Stimulated activated CD8-positive, alpha-beta memory T cell treated with anti-CD3 and anti-CD28 coated beads, Interleukin-4, amount 100 ng/mL, for 24 hours (primary cell): ENCODE results near the gene PFDN2.
"Not testable (repeated sequence)": the region's sequence is repeated elsewhere in the genome, so short reads cannot be mapped to it uniquely, and the experiment has no call there.

Experiments
- DNase-seq: peaks from one replicate; pipeline ENCODE4 v3.0.0-alpha.2; 2020; ENCODE audit warnings: low read depth

PFDN2 gene

DNA sequence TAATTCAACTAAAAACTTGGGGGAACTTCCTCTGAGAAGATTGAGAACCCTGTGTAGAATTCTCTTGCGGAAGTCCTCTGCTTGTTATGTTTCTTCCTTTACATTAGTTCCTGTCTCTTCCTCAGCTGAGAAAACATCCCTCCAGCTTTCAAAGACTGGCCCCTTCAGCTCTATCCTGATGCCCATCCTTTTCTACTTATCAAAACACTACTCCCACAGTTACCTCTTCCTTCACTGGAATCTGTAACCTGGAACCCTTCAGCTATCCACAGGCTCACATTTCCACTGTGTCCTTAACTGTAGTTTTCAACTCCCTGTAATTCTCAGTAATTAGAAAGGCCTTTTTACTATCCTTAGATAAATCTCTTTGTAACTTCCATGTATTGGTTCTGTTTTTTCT, 20.6 kb upstream of the PFDN2 start:
- no peak for DNase-seq

DNA sequence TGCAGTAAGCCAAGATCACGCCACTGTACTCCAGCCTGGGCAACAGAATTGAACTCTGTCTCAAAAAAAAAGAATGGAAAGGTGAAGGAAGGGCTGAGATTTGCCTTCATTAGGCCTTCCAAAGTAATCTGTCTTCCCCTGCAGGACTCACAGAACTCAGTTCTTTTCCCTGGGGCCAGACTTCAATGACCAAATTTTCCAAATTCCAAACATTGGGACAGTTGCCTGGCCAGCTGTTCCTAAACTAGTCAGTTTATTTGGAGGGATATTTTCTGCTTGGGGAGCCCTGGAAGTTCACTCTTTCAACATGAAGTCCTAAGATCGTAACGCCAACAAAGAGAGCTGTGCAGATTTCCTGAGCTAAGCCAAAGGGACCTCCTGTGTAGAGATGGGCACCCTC, 20.0 kb upstream of the PFDN2 start:
- DNase-seq: no peak

DNA sequence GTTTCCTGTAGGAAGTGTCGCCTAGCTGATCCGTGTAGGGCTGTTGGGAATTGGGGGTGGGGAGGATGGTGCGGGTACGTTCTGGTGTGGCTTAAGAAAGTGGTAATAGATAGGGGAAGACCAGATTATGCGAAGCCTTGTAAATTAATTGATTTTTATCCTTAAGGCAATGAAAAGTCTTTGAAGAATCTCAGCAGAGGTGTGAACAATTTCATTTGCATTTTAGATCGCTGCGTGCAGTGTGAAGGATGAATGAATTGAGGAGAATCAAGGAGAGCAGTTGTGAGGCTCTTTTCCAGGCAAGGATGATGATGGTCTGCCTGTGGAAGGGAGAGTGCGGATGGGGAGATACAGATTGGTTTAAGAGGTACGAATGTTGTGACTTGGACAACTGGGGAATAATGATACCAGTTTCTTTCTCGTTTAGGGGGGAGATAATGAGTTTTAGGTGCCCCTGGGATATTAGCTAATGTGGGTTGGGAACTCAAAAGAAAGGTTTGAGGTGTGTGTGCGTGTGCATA, 15.4 kb upstream of the PFDN2 start:
- DNase-seq: no peak

DNA sequence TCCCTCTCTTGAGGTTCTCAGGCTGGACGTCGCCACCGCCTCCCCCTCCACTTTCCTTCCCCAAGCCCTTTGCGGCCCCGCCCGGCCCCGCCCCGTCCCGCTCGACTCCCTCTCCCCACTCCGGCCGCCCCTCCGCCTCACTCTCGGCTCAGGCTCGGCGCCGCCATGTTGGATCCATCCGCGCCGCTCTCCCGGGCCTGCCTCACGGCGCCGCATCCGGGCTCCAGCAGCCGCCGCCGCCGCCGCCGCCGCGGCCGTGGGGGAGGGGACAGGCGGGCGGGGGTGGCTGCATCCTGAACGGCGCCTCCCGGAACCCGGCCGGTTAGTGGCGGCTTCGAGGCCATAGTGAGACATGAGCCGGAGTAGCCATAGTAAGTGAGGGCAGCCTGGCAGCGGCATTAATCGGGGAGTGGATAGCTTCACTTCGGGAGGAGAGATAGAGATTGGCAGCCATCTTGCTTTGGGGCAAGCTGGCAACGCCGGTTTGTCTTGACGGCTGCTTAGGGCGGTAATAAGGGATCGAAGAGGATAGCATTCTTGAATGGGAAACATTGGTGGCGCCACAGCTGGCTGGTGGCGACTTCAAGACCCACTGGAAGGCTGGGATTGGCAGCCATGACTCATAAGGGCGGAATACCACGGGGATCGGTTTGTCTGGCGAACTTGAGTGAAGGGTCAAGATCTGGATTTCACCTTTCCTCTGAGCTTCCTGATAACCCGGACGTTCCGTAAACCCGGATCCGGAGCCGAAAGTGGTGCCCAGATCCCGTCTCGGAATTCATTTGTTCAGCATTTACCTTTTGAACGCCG, 14.8 kb upstream of the PFDN2 start, which contains the start of gene DEDD:
Gene DEDD, minus strand, starts transcription at position 258 of the 810 bp plus-strand sequence. CDS start 8,205 bp downstream, outside the sequence.
- peak; percentile 81 for DNase-seq

DNA sequence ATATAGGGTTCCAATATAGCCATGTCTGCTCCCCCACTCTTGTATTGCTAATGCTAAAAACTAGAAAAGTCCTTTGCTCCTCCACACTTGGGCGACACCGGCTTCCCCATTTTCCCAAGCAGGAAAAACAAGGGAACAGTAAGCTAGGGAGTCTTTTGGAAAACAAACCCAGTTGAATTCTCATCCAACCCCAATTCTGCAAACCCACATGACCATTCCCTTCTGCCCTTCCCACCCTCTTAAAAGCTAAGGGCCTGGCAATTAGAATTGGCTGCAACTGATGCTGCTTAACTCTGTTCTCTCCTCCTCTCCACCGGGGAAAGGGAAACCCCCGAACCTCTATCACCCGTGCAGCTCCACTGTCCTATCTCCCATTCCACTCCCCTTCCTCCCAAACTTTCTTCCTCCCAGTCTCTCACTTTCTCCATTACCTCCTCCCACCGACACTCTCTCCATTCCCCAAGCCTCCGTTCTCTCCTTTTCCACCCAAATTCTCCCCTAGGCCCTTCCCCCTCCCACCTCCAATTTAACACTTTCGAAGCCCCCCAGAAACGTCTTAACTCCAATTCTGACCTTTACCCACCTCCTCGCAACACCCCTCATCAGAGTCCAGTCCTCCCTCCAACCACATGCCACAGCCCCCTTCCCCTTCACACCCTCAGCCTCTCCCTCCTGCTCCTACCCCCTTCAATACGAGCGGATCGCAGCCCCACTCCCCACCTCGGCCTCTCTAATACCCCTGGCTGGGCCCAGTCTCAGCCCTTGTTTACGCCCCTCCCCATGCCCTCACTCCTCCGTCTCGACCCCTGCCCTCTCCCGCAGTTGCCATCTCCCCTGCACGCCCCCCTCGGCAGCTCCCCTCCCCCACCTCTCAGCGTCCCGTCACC, 13.9 kb upstream of the PFDN2 start:
- no peak for DNase-seq

GRCh38 chr1:161130266-161130665, 12.4 kb upstream of the PFDN2 start:
- DNase-seq: no peak

DNA sequence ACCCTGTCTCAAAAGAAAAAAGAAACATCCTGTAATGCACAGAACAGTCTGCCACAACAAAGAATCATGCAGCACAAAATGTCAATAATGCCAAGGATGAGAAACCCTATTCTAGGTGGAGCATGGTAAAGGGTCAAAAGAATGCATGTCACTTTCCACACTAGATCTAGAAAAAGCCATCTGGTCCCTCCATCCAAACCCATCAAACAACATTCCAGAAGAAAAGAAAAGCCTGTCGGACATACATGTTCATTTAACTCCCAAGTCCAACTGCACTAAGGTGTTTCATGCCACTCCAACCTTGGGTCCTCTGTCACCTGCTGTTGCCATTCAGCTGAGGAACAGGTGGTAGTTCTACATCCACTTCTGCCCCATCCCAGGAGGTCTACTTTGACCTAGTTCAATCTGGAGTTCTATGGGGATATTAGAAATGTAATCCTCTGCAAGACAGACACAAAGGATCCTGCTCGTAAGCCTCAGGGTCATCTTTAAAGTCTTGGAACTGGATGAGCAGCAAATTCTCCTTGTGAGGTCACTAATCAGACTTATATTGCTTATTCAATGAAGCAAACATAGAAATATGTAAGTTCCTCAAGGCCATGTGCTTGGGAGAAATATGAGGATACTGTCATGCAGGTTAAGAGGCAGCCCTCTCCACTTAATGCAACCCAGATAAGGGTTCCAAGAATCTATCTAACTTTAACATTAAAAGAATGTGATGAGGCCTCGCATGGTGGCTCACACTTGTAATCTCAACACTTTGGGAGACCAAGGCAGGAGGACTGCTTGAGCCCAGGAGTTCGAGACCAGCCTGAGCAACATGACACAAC, 11.0 kb upstream of the PFDN2 start:
- no peak for DNase-seq

GRCh38 chr1:161127649-161128048, 9.8 kb upstream of the PFDN2 start:
- no peak for DNase-seq

DNA sequence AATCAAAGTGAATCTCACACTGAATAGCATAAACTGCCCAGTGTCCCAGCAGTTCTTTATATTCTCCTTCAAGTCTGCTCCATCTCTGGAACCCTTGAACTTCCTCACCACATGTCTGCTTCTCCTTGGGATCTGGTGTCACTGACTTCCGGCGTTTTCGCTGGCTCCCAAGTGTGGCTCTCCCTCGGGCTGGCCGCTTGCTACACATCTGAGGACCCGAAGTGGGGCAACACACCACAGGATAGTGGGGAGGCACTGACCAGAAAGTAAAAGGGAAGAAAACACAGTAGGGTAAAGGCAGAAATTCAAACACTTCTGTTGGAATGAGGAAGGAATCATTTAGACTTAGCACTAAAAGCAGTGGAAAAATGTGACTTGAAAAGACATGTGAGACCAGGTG, 5.1 kb upstream of the PFDN2 start:
- DNase-seq: no peak

- DNase-seq: no peak
These were observed 4.0 kb upstream of the PFDN2 start for GRCh38 chr1:161121834-161122233.

DNA sequence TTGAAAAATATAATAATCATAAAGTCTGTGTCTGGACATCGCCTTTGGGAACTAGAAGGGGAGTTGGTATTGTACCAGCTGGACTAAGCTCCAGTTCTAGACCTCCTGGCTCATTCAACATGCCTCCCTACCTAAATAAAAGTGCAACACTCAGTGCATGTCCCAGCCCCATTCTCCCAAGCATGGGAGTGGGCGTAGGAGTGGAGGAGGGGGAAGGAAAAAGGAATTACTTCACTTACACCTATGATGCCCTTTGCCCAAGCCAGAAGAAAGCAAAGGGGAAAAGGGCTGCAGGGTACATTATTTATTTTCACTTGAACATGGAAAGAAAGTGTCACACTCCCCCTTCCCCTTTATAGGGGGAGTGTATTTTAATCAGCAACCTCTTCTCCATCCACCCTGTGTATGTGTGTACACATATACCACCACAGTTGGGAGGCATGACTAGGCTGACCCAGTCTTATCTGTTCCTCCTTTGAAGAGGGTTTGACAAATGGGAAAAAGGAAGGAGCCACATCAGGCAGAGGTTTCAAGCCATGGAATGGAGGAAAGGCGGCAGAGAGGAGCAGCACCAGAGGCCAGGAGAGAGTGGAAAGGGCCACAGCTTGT, 3.3 kb upstream of the PFDN2 start:
- no peak for DNase-seq

- no peak for DNase-seq
These were observed 1.5 kb upstream of the PFDN2 start for GRCh38 chr1:161119092-161119903.

- DNase-seq: not testable (repeated sequence)
These were observed 1.9 kb downstream of the PFDN2 start for GRCh38 chr1:161115961-161116360.

- DNase-seq: no peak
These were observed 2.6 kb downstream of the PFDN2 start for GRCh38 chr1:161115132-161115711.

GRCh38 chr1:161114556-161114955, 3.3 kb downstream of the PFDN2 start:
- DNase-seq: no peak

GRCh38 chr1:161113915-161114314, 3.9 kb downstream of the PFDN2 start:
- no peak for DNase-seq

DNA sequence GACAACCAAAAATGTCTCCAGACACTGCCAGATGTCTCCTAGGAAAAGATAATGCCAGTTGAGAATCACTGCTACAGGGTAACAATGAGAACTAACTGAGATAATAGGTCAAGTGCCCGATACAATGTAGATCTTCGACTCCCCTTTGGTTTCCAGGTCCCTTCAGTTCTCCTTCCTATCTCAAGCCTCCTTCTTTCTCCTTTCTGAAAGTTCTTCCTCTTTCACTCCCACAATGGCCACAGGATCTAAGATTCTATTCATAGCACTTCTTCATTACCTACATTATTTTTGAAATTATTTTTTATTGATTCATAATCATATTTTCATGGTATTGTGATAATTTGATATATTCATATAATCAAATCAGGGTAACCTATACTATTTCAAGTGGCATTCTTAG, 6.3 kb downstream of the PFDN2 start:
- no peak for DNase-seq

DNA sequence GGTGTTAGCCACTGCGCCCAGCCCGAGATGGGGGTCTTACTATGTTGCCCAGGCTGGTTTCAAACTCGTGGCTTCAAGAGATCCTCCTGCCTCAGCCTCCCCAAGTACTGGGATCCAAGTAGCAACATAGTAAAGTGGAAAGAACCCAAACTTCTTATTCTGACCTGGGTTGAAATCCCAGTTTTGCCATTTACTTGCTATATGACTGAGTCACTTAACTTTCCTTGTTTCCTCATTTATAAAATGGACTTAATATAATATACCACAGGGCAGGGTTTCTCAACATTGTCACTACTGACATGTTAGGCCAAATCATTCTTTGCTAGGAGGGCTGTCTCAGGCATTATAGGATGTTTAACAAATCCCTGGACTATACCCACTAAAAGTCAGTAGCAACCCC, 6.7 kb downstream of the PFDN2 start:
- no peak for DNase-seq

DNA sequence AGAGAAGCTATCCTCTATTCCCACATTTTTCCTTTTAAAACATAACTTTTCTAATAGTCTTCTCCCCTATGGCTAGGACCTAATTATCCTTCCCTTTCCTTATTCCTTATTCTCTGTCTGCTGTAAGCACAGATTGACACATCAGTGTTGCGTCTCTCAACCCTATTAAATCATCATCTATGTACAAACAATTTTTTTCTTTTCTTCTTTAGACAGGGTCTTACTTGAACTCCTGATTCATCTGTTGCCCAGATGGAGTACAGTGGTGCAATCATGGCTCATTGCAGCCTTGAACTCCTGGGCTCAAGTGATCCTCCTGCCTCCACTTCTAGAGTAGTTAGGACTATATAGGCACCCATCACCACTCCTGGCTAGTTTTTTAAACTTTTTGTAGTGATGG, 11.4 kb downstream of the PFDN2 start:
- DNase-seq: no peak

DNA sequence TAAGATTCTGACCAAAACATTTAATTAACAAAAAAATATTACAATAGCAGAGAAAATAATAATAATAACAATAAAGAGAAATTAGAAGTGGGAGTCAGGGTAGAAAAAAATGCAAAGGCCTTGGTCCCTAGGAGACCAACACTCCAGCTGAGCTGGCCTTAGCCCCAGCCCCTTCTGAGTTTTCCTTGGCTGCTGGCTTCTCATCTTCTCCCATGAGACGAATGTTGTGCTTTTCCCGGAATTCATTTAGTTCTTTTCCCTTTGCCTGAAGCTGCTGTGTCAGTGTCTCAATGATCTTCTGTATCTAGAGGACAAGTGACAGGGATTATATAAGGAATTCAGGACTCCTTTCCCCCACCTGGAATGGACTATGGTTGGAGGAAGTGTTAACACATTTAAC, 17.3 kb downstream of the PFDN2 start:
- no peak for DNase-seq
